ENCODE measurements around the gene CHMP4B.

DNA sequence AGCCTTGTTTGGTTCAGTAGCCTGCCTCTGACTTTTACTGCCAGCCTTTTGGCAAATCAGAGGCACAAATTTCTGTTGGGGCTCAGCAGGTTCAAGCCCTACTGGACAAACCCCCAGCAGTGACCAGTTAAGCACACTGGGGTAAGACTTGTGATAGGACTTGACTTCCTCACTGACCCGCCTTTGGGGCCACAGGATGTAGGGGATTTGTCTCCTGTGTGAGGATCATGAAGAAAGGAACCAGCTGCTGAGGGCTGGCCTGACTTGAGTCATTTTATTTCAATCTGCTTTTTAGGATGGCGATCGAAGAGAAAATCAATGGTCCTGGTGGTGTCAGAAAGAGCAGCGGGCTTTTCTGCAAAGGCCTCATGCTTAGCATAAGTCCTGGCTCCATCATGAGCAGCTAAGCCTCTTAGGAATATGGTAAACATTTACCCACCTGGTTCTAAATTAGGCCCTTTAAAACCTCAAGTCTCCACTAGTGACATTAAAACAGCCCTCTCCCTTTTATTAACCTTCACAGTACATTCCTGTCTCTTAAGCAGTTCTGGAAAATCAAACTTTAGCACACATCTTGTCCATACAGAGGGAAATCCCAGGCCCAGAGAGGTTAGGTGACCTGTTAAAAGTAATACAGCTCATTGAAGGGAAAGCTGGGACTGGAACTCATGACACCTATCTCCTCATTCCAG, 16.6 kb downstream of the CHMP4B start:
- no peak for TF ChIP-seq ZFX (IDR thresholded peaks at IDR 0.05)
- TF ChIP-seq, protein P1, sequence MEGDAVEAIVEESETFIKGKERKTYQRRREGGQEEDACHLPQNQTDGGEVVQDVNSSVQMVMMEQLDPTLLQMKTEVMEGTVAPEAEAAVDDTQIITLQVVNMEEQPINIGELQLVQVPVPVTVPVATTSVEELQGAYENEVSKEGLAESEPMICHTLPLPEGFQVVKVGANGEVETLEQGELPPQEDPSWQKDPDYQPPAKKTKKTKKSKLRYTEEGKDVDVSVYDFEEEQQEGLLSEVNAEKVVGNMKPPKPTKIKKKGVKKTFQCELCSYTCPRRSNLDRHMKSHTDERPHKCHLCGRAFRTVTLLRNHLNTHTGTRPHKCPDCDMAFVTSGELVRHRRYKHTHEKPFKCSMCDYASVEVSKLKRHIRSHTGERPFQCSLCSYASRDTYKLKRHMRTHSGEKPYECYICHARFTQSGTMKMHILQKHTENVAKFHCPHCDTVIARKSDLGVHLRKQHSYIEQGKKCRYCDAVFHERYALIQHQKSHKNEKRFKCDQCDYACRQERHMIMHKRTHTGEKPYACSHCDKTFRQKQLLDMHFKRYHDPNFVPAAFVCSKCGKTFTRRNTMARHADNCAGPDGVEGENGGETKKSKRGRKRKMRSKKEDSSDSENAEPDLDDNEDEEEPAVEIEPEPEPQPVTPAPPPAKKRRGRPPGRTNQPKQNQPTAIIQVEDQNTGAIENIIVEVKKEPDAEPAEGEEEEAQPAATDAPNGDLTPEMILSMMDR (conservative IDR thresholded peaks at IDR 0.05): no peak
